ENCODE data around the gene ACO1. TPM values are rescaled to one million over a fixed set of nuclear protein-coding genes. Genes with fewer than 3 reads are reported as not detected.

Gene ACO1
- total RNA-seq, 1 experiment from 2014 or later: 29.6 TPM

DNA sequence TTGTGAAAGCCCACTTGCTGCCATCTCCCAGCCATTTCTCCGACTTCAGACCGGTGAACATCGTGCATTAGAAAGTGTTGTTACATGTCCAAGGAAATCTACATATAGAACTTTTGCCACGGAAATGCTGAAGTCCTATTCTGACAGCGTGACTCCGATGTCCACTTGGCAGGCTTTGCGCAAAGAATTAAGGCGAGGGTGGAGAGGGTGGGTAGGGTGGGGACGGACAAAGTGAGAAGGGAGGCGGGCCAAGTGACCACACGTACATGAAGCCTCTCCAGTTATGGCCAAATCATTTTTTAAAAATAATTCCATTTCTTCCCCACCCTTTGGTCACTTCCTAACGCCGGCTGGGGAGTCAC is 460 bp upstream of the ACO1 start:
- H3K9me3 Mint-ChIP-seq (ENCODE audit: low read depth, unreplicated experiment): no peaks in the 10 kb centered on the region
- H3K27me3 Mint-ChIP-seq (ENCODE audit: unreplicated experiment): peaks cover 14% of the 10 kb centered on the region
- no peak overlapping the region for H3K27ac Mint-ChIP-seq (ENCODE audit: unreplicated experiment)
- CTCF ChIA-PET: interaction anchor here (1.0 to 1.7 kb wide), 3 partner anchors 48 to 188 kb away, joined by 4 to 7 read pairs (median 4); partner anchors contain the start of gene RIGI
- no peak for TF ChIP-seq CTCF (IDR thresholded peaks at IDR 0.05; ENCODE audit: unreplicated experiment)
- peaks cover 9% of the 10 kb centered on the region for H3K36me3 Mint-ChIP-seq (ENCODE audit: insufficient read depth, unreplicated experiment)
- no TSS peak for BruUV-seq (replicated peaks)
- peak overlapping the region; percentile 85 for H3K4me3 Mint-ChIP-seq (ENCODE audit: low read depth, unreplicated experiment)
- intact Hi-C loops (cut with micrococcal nuclease; ENCODE audit: unreplicated experiment): no loop called here
- no peaks in the 10 kb centered on the region for H3K4me1 Mint-ChIP-seq (ENCODE audit: low read depth, unreplicated experiment)
- DNase-seq: no peak

DNA sequence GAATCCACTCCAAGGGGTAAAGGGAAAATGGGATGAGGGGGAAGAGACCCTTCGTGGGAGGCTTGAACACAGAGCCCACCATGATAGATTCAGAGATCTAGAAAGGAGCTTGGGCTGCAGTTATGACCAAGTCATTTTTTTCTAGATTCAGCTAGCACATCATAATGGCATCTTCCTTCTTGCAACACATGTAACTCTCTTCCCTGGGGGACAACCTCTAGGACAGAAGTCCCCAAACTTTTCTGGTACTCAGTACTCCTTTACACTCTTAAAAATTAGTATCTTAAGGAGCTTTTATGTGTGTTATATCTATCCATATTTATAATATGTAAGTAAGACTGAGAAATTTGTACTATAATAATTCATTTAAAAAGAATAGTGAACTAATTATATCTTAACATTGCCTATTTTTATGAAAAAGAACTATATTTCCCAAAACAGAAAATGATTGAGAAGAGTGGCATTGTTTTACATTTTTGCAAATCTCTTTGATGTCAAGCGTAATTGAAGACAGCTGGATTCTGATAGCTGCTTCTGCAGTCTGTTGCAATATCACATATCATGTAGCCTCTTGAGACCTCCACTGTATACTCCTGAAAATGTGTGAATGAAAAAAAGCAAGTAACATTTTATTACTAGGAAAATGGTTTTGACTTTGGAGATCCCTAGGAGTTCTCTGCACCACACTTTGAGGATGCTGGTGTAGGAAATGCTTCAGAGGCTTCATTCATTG is 875 bp downstream of the ACO1 start:
- TSS peak; percentile 37 for BruUV-seq (replicated peaks)
- Mint-ChIP-seq H3K27me3 (ENCODE audit: unreplicated experiment) (peaks cover 14% of the 10 kb centered on the region), H3K9me3 (ENCODE audit: low read depth, unreplicated experiment) (no peaks in the 10 kb centered on the region), H3K4me1 (ENCODE audit: low read depth, unreplicated experiment) (no peaks in the 10 kb centered on the region), H3K27ac (ENCODE audit: unreplicated experiment) (peak overlapping the region; percentile 23), H3K4me3 (ENCODE audit: low read depth, unreplicated experiment) (peak overlapping the region; percentile 85), H3K36me3 (ENCODE audit: insufficient read depth, unreplicated experiment) (peaks cover 9% of the 10 kb centered on the region)
- no peak for DNase-seq
- TF ChIP-seq CTCF (IDR thresholded peaks at IDR 0.05; ENCODE audit: unreplicated experiment): no peak
- CTCF ChIA-PET: interaction anchor here (1.3 kb wide), 1 partner anchor 141 kb away, joined by 4 read pairs; the partner anchor contains the start of gene RIGI
- intact Hi-C loops (cut with micrococcal nuclease; ENCODE audit: unreplicated experiment): no loop called here

DNA sequence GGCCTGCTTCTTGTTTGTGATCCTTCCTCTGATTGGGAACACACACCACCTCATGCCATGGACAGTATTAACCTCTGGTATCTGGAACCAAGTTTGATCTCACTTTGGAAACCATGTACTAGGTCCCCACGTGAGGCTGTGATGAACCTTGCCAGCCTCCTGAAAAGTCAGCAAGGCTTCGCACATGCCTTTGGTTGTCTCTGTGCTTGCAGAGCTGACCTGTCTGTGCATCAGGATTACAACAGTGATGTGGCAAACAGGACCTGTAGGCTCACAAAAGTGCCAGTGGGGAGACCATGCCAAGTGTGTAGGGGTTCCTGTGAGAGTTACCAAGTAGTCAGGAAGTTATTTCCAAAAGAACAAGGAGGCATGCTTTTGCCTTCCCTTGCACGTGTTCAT is 1.4 kb downstream of the ACO1 start:
- no TSS peak for BruUV-seq (replicated peaks)
- peaks cover 14% of the 10 kb centered on the region for H3K27me3 Mint-ChIP-seq (ENCODE audit: unreplicated experiment)
- CTCF ChIA-PET: no interaction called here
- intact Hi-C loops (cut with micrococcal nuclease; ENCODE audit: unreplicated experiment): no loop called here
- no peaks in the 10 kb centered on the region for H3K9me3 Mint-ChIP-seq (ENCODE audit: low read depth, unreplicated experiment)
- no peaks in the 10 kb centered on the region for H3K4me1 Mint-ChIP-seq (ENCODE audit: low read depth, unreplicated experiment)
- H3K36me3 Mint-ChIP-seq (ENCODE audit: insufficient read depth, unreplicated experiment): peaks cover 9% of the 10 kb centered on the region
- TF ChIP-seq CTCF (IDR thresholded peaks at IDR 0.05; ENCODE audit: unreplicated experiment): no peak
- no peak overlapping the region for H3K27ac Mint-ChIP-seq (ENCODE audit: unreplicated experiment)
- H3K4me3 Mint-ChIP-seq (ENCODE audit: low read depth, unreplicated experiment): peak overlapping the region; percentile 85
- DNase-seq: no peak

DNA sequence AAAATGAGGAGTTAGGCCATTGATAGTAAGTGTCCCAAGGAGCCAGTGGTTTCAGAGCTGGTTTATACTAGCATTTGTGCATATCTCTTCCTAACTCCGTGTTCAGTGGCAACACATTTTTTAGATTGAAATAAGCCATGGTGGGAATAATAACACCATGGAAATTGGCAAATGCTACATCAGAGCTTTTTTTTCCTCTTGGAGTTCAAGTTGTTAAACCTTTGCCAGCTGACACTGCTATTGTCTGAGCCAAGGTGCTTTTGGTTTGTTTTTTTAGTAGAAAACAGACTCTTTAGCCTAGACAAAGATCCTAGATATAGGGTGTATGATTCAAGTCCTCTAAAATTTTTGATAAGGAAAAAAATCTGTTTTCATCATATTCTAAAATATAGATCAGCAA is 2.8 kb downstream of the ACO1 start:
- DNase-seq: no peak
- H3K4me1 Mint-ChIP-seq (ENCODE audit: low read depth, unreplicated experiment): no peaks in the 10 kb centered on the region
- H3K27me3 Mint-ChIP-seq (ENCODE audit: unreplicated experiment): peaks cover 5% of the 10 kb centered on the region
- H3K4me3 Mint-ChIP-seq (ENCODE audit: low read depth, unreplicated experiment): no peak overlapping the region
- H3K9me3 Mint-ChIP-seq (ENCODE audit: low read depth, unreplicated experiment): no peaks in the 10 kb centered on the region
- no peak overlapping the region for H3K27ac Mint-ChIP-seq (ENCODE audit: unreplicated experiment)
- no TSS peak for BruUV-seq (replicated peaks)
- H3K36me3 Mint-ChIP-seq (ENCODE audit: insufficient read depth, unreplicated experiment): peaks cover 9% of the 10 kb centered on the region
- intact Hi-C loops (cut with micrococcal nuclease; ENCODE audit: unreplicated experiment): no loop called here
- no peak for TF ChIP-seq CTCF (IDR thresholded peaks at IDR 0.05; ENCODE audit: unreplicated experiment)
- CTCF ChIA-PET: no interaction called here
